ENCODE results near the gene CDK17. TPM values are rescaled to one million over a fixed set of nuclear protein-coding genes. Genes with fewer than 3 reads are reported as not detected.

Gene CDK17
- total and polyA plus RNA-seq, 2 of the 8 experiments (the other 6 are each of a cell fraction or from before 2014, with no cell fraction given) = 5.8 to 20.0 TPM

- TF ChIP-seq GABPA (IDR thresholded peaks at IDR 0.05; ENCODE audit: borderline replicate concordance, insufficient read depth, low read length) = no peak
- TF ChIP-seq JUND (IDR thresholded peaks at IDR 0.05; ENCODE audit: low read length) = no peak
These were observed 61.3 kb downstream of the CDK17 start (continued) for GRCh38 chr12:96338852-96339471.
